NCI-H748 (cell line): ENCODE measurements around the gene SPATS2.
A peak's percentile ranks its signal among the peaks of the same experiment; 100 is the strongest.

ENCODE experiments used
- DNase-seq: peaks from one replicate; lab custom pipeline; 2025; ENCODE audit not compliant: unreplicated experiment; lab: John Stamatoyannopoulos, UW

Gene SPATS2

GRCh38 chr12:49335955-49336644, 31.2 kb upstream of the SPATS2 start:
- DNase-seq, result no peak

- peak; percentile 85 for DNase-seq
These were observed 30.3 kb upstream of the SPATS2 start, which contains the start of gene C1QL4 for GRCh38 chr12:49336645-49337584. Gene C1QL4, minus strand, starts transcription at chr12:49337188. Its CDS starts 711 bp downstream, at chr12:49336477.

- no peak for DNase-seq
These were observed 28.3 kb upstream of the SPATS2 start for GRCh38 chr12:49338830-49339463.

- DNase-seq, result no peak
These were observed 27.8 kb upstream of the SPATS2 start for GRCh38 chr12:49339464-49339861.

GRCh38 chr12:49340095-49340870, 27.0 kb upstream of the SPATS2 start:
- no peak for DNase-seq

- DNase-seq, result no peak
These were observed 26.1 kb upstream of the SPATS2 start for GRCh38 chr12:49340971-49341776.

GRCh38 chr12:49341777-49342065, 25.5 kb upstream of the SPATS2 start:
- DNase-seq, result no peak

- peak; percentile 91 for DNase-seq
These were observed 25.0 kb upstream of the SPATS2 start for GRCh38 chr12:49342066-49342913.

GRCh38 chr12:49342914-49343731, 24.1 kb upstream of the SPATS2 start:
- peak; percentile 54 for DNase-seq

- DNase-seq, result no peak
These were observed 22.7 kb upstream of the SPATS2 start for GRCh38 chr12:49344486-49345050.

- peak; percentile 71 for DNase-seq
These were observed 22.0 kb upstream of the SPATS2 start for GRCh38 chr12:49345051-49345824.

- DNase-seq, result peak; percentile 46
These were observed 21.2 kb upstream of the SPATS2 start for GRCh38 chr12:49345825-49346658.

GRCh38 chr12:49346659-49347310, 20.5 kb upstream of the SPATS2 start, which contains the start of gene DNAJC22:
Gene DNAJC22, plus strand, starts transcription at chr12:49346888. Its CDS starts 1,985 bp downstream, at chr12:49348873.
- DNase-seq, result peak; percentile 78

GRCh38 chr12:49347311-49348193, 19.7 kb upstream of the SPATS2 start:
- peak; percentile 79 for DNase-seq

- no peak for DNase-seq
These were observed 18.5 kb upstream of the SPATS2 start for GRCh38 chr12:49348781-49349180.
